GM12878 (cell line): ENCODE data around the gene GCC2. TPM values are rescaled to one million over a fixed set of nuclear protein-coding genes. Genes with fewer than 3 reads are reported as not detected.

ENCODE experiments used
- ZZZ3 ChIP-seq: IDR thresholded peaks from 2 replicates; pipeline ENCODE4 v1.6.1; 2011; ENCODE audit warnings: low read depth; ENCODE audit not compliant: control insufficient read depth, insufficient read length
- polyA plus RNA-seq, 11 experiments: library from polyadenylated mRNA; depleted of rRNA in 4 of 11; unstranded in 6 of 11; stranded (reverse) in 5 of 11; fragments of >200 nt; fragmentation: Nextera tagmentation in 4 of 11; fragmentation: Illumina TruSeq in 1 of 11; extraction: Ambion mirVana in 4 of 11; extraction: Trizol in 1 of 11; gene quantifications; 1 replicate in 1 of 11; 2 replicates in 10 of 11; pipeline versions ENCODE4 v1.2.1 to v1.2.3, GENCODE V29; 2011 to 2016; ENCODE audit warnings: inconsistent platforms in 2 of 11, missing spikeins in 2 of 11, low read depth in 1 of 11
- total RNA-seq, 4 experiments: library from RNA; depleted of rRNA in 3 of 4; stranded (reverse); fragments of >200 nt in 3 of 4; fragmentation: Illumina TruSeq in 1 of 4; extraction: Trizol in 1 of 4; gene quantifications; 2 replicates each; pipeline versions ENCODE4 v1.2.1 to v1.2.3, GENCODE V29; 2013 to 2021
- TF ChIP-seq, protein P1 (sequence below): fragments of 450-650 bp; IDR thresholded peaks from 2 replicates; pipeline ENCODE4 v1.6.1; 2017; ENCODE audit warnings: antibody characterized with exemption, mild to moderate bottlenecking, moderate library complexity
- TF ChIP-seq, protein P2 (sequence below): IDR thresholded peaks from 2 replicates; pipeline ENCODE4 v1.6.1; 2012; ENCODE audit warnings: low read depth, low read length, improper control_type of control experiment
- TF ChIP-seq, protein P3 (sequence below): IDR thresholded peaks from 2 replicates; pipeline ENCODE4 v1.6.1; 2011; ENCODE audit warnings: low read depth, low read length, improper control_type of control experiment, borderline replicate concordance
- TF ChIP-seq, protein P4 (sequence below): IDR thresholded peaks from 2 replicates; pipeline ENCODE4 v1.6.1; 2012; ENCODE audit warnings: improper control_type of control experiment, low read depth, low read length; ENCODE audit not compliant: insufficient replicate concordance

The GCC2 gene
- total and polyA plus RNA-seq, 10 of the 15 experiments (the other 5 are each of a cell fraction or from before 2014, with no cell fraction given) = 11.8 to 35.5 (median 25.4) TPM

DNA sequence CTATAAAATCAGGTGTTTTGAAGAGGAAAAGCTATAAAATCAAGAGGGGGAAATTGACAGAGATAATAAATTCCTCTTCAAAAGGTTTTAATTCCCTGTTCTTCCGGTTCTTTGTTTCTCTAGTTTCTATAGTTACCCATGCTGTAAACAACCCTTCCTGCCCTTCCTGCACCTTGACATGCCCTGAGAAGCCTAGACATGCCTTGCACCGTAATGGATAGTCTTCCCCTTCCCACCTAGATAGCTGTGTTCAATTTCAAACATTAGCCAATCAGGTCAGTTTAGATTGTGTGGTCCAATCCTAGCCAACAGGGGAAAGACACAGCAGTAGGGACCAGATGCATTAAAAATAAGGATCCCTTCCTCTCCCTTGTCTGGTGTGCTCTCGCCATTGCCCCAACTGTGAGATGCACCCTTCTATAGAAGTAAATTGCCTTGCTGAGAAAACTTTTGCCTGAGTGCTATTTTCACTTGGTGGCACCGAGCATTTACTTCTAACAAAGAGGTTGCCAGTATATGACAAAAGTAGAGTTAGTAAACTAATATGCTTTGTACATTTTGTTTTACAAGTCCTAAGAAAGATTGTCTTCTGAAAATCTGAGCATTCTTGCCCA lies 44.1 kb upstream of the GCC2 start (continued):
- TF ChIP-seq ZZZ3 = no peak
- TF ChIP-seq, protein P1, sequence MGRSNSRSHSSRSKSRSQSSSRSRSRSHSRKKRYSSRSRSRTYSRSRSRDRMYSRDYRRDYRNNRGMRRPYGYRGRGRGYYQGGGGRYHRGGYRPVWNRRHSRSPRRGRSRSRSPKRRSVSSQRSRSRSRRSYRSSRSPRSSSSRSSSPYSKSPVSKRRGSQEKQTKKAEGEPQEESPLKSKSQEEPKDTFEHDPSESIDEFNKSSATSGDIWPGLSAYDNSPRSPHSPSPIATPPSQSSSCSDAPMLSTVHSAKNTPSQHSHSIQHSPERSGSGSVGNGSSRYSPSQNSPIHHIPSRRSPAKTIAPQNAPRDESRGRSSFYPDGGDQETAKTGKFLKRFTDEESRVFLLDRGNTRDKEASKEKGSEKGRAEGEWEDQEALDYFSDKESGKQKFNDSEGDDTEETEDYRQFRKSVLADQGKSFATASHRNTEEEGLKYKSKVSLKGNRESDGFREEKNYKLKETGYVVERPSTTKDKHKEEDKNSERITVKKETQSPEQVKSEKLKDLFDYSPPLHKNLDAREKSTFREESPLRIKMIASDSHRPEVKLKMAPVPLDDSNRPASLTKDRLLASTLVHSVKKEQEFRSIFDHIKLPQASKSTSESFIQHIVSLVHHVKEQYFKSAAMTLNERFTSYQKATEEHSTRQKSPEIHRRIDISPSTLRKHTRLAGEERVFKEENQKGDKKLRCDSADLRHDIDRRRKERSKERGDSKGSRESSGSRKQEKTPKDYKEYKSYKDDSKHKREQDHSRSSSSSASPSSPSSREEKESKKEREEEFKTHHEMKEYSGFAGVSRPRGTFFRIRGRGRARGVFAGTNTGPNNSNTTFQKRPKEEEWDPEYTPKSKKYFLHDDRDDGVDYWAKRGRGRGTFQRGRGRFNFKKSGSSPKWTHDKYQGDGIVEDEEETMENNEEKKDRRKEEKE = no peak
- TF ChIP-seq, protein P2, sequence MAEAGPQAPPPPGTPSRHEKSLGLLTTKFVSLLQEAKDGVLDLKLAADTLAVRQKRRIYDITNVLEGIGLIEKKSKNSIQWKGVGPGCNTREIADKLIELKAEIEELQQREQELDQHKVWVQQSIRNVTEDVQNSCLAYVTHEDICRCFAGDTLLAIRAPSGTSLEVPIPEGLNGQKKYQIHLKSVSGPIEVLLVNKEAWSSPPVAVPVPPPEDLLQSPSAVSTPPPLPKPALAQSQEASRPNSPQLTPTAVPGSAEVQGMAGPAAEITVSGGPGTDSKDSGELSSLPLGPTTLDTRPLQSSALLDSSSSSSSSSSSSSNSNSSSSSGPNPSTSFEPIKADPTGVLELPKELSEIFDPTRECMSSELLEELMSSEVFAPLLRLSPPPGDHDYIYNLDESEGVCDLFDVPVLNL = no peak
- TF ChIP-seq, protein P3, sequence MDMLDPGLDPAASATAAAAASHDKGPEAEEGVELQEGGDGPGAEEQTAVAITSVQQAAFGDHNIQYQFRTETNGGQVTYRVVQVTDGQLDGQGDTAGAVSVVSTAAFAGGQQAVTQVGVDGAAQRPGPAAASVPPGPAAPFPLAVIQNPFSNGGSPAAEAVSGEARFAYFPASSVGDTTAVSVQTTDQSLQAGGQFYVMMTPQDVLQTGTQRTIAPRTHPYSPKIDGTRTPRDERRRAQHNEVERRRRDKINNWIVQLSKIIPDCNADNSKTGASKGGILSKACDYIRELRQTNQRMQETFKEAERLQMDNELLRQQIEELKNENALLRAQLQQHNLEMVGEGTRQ = no peak
- TF ChIP-seq, protein P4, sequence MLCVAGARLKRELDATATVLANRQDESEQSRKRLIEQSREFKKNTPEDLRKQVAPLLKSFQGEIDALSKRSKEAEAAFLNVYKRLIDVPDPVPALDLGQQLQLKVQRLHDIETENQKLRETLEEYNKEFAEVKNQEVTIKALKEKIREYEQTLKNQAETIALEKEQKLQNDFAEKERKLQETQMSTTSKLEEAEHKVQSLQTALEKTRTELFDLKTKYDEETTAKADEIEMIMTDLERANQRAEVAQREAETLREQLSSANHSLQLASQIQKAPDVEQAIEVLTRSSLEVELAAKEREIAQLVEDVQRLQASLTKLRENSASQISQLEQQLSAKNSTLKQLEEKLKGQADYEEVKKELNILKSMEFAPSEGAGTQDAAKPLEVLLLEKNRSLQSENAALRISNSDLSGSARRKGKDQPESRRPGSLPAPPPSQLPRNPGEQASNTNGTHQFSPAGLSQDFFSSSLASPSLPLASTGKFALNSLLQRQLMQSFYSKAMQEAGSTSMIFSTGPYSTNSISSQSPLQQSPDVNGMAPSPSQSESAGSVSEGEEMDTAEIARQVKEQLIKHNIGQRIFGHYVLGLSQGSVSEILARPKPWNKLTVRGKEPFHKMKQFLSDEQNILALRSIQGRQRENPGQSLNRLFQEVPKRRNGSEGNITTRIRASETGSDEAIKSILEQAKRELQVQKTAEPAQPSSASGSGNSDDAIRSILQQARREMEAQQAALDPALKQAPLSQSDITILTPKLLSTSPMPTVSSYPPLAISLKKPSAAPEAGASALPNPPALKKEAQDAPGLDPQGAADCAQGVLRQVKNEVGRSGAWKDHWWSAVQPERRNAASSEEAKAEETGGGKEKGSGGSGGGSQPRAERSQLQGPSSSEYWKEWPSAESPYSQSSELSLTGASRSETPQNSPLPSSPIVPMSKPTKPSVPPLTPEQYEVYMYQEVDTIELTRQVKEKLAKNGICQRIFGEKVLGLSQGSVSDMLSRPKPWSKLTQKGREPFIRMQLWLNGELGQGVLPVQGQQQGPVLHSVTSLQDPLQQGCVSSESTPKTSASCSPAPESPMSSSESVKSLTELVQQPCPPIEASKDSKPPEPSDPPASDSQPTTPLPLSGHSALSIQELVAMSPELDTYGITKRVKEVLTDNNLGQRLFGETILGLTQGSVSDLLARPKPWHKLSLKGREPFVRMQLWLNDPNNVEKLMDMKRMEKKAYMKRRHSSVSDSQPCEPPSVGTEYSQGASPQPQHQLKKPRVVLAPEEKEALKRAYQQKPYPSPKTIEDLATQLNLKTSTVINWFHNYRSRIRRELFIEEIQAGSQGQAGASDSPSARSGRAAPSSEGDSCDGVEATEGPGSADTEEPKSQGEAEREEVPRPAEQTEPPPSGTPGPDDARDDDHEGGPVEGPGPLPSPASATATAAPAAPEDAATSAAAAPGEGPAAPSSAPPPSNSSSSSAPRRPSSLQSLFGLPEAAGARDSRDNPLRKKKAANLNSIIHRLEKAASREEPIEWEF = no peak
